HEK293T (cell line): ENCODE results near the gene TNFSF10.

Experiments used
- CTCF ChIA-PET: fragments of 350-600 bp; formaldehyde crosslinking; extraction: SDS; loops from one replicate; lab custom pipeline; 2021; ENCODE audit warnings: antibody characterized with exemption, inconsistent platforms; lab: Yijun Ruan, JAX
- POLR2A ChIA-PET: fragments of 350-600 bp; formaldehyde crosslinking; extraction: SDS; loops from one replicate; lab custom pipeline; 2020; ENCODE audit warnings: antibody characterized with exemption, inconsistent platforms; lab: Yijun Ruan, JAX
- DNase-seq: peaks from one replicate; pipeline ENCODE4 v3.0.0; 2012; ENCODE audit warnings: mixed read lengths; ENCODE audit errors: extremely low spot score
- ARNT ChIP-seq: fragments of 450-650 bp; IDR thresholded peaks from 2 replicates; pipeline ENCODE4 v1.6.1; 2017; ENCODE audit warnings: mild to moderate bottlenecking
- BHLHE40 ChIP-seq: fragments of 450-650 bp; IDR thresholded peaks from 2 replicates; pipeline ENCODE4 v1.6.1; 2016; ENCODE audit warnings: mild to moderate bottlenecking, moderate library complexity, borderline replicate concordance
- CTBP1 ChIP-seq: fragments of 450-650 bp; IDR thresholded peaks from 2 replicates; pipeline ENCODE4 v1.6.1; 2016; ENCODE audit warnings: borderline replicate concordance
- ELF4 ChIP-seq: fragments of 450-650 bp; IDR thresholded peaks from 2 replicates; pipeline ENCODE4 v1.6.1; 2017; ENCODE audit warnings: antibody characterized with exemption
- FOXA1 ChIP-seq: fragments of 450-650 bp; IDR thresholded peaks from 2 replicates; pipeline ENCODE4 v1.6.1; 2016; ENCODE audit warnings: mild to moderate bottlenecking
- FOXK2 ChIP-seq: fragments of 450-650 bp; IDR thresholded peaks from 2 replicates; pipeline ENCODE4 v1.6.1; 2016; ENCODE audit warnings: mild to moderate bottlenecking
- FOXM1 ChIP-seq: fragments of 450-650 bp; IDR thresholded peaks from 2 replicates; pipeline ENCODE4 v1.6.1; 2017; ENCODE audit warnings: mild to moderate bottlenecking, borderline replicate concordance
- HDGF ChIP-seq: fragments of 450-650 bp; IDR thresholded peaks from 2 replicates; pipeline ENCODE4 v1.6.1; 2017; ENCODE audit warnings: antibody characterized with exemption, borderline replicate concordance
- L3MBTL2 ChIP-seq: fragments of 450-650 bp; conservative IDR thresholded peaks from 2 replicates; pipeline ENCODE4 v1.6.1; 2016; ENCODE audit warnings: mild to moderate bottlenecking
- LEF1 ChIP-seq: fragments of 450-650 bp; IDR thresholded peaks from 2 replicates; pipeline ENCODE4 v1.6.1; 2017; ENCODE audit warnings: mild to moderate bottlenecking, borderline replicate concordance
- NFRKB ChIP-seq: fragments of 450-650 bp; IDR thresholded peaks from 2 replicates; pipeline ENCODE4 v1.6.1; 2016; ENCODE audit warnings: mild to moderate bottlenecking, moderate library complexity
- SP1 ChIP-seq: fragments of 450-650 bp; IDR thresholded peaks from 2 replicates; pipeline ENCODE4 v1.6.1; 2017
- SUZ12 ChIP-seq: fragments of 450-650 bp; IDR thresholded peaks from 2 replicates; pipeline ENCODE4 v1.6.1; 2016; ENCODE audit warnings: mild to moderate bottlenecking
- TARDBP ChIP-seq: fragments of 450-650 bp; IDR thresholded peaks from 2 replicates; pipeline ENCODE4 v1.6.1; 2016
- ZNF384 ChIP-seq: fragments of 450-650 bp; IDR thresholded peaks from 2 replicates; pipeline ENCODE4 v1.6.1; 2016
- TF ChIP-seq, protein P1 (sequence below): fragments of 450-650 bp; IDR thresholded peaks from 2 replicates; pipeline ENCODE4 v1.6.1; 2016

The TNFSF10 gene

DNA sequence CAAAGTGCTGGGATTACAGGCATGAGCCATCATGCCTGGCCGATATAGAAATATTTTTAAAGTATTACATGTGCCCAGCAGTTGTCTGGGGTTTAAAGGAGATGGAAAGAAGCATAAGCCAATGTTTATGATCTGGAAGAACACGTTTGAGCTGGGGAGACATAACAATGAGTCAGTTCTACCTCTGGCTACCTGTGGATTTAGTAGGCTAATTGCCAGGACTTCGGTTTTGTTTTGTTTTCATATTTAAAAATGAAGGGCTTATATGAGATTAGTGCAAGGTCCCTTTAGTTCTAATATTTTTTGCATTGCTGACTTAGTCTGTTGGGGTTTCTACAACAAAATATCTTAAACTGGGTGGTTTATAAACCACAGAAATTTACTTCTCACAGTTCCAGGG lies 22.9 kb upstream of the TNFSF10 start:
- DNase-seq, result no peak
- CTCF ChIA-PET, result no interaction called here
- POLR2A ChIA-PET, result no interaction called here
- TF ChIP-seq, protein P1, sequence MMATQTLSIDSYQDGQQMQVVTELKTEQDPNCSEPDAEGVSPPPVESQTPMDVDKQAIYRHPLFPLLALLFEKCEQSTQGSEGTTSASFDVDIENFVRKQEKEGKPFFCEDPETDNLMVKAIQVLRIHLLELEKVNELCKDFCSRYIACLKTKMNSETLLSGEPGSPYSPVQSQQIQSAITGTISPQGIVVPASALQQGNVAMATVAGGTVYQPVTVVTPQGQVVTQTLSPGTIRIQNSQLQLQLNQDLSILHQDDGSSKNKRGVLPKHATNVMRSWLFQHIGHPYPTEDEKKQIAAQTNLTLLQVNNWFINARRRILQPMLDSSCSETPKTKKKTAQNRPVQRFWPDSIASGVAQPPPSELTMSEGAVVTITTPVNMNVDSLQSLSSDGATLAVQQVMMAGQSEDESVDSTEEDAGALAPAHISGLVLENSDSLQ, result no peak
- TF ChIP-seq FOXK2 (no peak), L3MBTL2 (no peak), NFRKB (no peak), ELF4 (no peak), FOXM1 (no peak)

DNA sequence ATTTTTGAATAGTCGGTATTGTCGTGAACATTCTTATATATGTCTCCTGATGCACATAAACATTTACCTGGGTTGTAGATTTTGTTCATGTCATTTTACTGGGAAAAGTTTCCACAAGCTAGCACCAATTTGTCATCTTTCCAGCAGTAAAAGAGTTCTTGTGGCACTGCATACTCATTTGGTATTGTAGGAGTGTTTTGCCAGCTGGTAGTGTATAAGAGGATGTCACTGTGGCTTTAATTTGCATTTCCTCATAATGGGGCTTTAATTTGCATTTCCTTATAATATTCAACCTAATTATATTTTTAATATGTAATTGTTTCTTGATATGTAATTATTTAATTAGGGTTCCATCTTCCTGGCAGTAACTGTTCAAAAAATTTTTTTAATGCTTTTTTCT lies 21.2 kb upstream of the TNFSF10 start:
- ChIA-PET CTCF (no interaction called here), POLR2A (no interaction called here)
- no peak for DNase-seq
- TF ChIP-seq TARDBP (no peak), ZNF384 (no peak), FOXK2 (no peak), FOXA1 (no peak), ELF4 (no peak), L3MBTL2 (no peak), SUZ12 (no peak), ARNT (no peak), BHLHE40 (no peak), SP1 (no peak), HDGF (no peak), CTBP1 (no peak)
- TF ChIP-seq, protein P1, result no peak

DNA sequence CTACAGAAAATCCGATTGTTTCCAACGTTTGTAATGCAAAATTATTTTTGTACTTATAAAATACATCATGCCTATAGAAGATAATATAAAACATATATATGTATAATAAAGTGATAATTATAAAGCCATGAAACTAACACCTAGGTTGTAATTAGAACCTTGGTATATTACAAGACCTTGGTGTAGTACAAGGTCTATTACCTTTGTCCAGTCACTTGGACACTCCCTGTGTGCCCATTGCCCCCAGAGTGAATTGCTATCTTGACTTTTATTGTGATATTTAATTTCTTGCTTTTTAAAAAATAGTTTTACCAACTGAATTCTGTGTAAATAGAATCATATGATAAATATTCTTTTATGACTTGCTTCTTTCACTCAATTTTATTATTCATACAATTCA lies 20.7 kb upstream of the TNFSF10 start:
- DNase-seq, result no peak
- TF ChIP-seq ZNF384 (no peak), FOXK2 (no peak), TARDBP (no peak)
- TF ChIP-seq, protein P1, result no peak
- CTCF ChIA-PET, result no interaction called here
- POLR2A ChIA-PET, result no interaction called here

- POLR2A ChIA-PET, result no interaction called here
Measured at GRCh38 chr3:172543419-172543818, 20.2 kb upstream of the TNFSF10 start.

GRCh38 chr3:172542999-172543398 lies 19.8 kb upstream of the TNFSF10 start:
- no peak for DNase-seq
- ChIA-PET POLR2A (no interaction called here), CTCF (no interaction called here)
- no peak for TF ChIP-seq ZNF384
- TF ChIP-seq ARNT, result no peak
- TF ChIP-seq TARDBP, result no peak
- TF ChIP-seq FOXM1, result no peak
- no peak for TF ChIP-seq LEF1
- TF ChIP-seq ELF4, result no peak
- no peak for TF ChIP-seq NFRKB
- no peak for TF ChIP-seq CTBP1
- TF ChIP-seq HDGF, result no peak
- no peak for TF ChIP-seq SUZ12

More at GRCh38 chr3:172543419-172543818, 20.2 kb upstream of the TNFSF10 start:
- no peak for DNase-seq
- no peak for TF ChIP-seq HDGF
- TF ChIP-seq SUZ12, result no peak
- TF ChIP-seq FOXM1, result no peak
- no peak for TF ChIP-seq FOXA1
- no peak for TF ChIP-seq LEF1
- TF ChIP-seq FOXK2, result no peak
- TF ChIP-seq BHLHE40, result no peak
- TF ChIP-seq, protein P1, result no peak
- TF ChIP-seq ELF4, result no peak
- TF ChIP-seq NFRKB, result no peak
- TF ChIP-seq TARDBP, result no peak
- TF ChIP-seq CTBP1, result no peak
- no peak for TF ChIP-seq ARNT
- no peak for TF ChIP-seq ZNF384
- no peak for TF ChIP-seq L3MBTL2
- no peak for TF ChIP-seq SP1
- CTCF ChIA-PET, result no interaction called here

DNA sequence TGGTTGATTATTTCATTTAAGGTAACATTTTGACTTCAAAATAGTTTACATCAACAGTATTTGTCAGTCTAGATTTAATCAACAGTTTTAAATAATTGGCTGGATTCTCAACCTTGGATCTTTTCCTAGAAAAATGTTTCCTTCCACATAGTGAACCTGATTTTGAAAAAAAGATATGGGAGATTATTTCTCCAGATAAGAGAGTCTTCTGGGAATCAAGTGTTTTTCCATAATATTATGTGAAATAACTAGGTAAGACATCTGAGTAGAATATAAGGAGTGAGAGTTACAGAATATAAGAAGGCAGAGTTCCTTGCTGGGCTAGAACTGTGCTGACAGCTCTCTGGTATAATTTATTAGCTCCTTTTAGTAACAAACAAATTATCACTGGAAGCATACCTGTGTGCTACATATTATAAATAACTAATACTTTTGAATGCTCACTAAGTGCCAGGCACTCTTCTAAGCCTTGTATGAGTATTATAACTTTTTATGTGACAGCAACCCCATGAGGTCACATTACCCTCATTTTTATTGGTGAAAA lies 18.8 kb upstream of the TNFSF10 start:
- no peak for TF ChIP-seq FOXA1
- TF ChIP-seq, protein P1, result peak; percentile 72
- ChIA-PET CTCF (no interaction called here), POLR2A (no interaction called here)
- DNase-seq, result no peak
